Stimulated activated naive CD8-positive, alpha-beta T cell treated with anti-CD3 and anti-CD28 coated beads, Interleukin-15, Interleukin-2, amounts not matched to agents 100 ng/mL and 50 ng/mL, for 24 hours (primary cell): ENCODE data around the gene SH3PXD2A.
"Not testable (repeated sequence)": the region's sequence is repeated elsewhere in the genome, so short reads cannot be mapped to it uniquely, and the experiment has no call there.

Experiments used
- H3K27ac Mint-ChIP-seq: one replicate; pipeline ENCODE4 v1.8.0; 2021; ENCODE audit warnings: mild to moderate bottlenecking, mixed read lengths
- H3K27me3 Mint-ChIP-seq: one replicate; pipeline ENCODE4 v1.8.0; 2021; ENCODE audit warnings: mixed read lengths
- H3K36me3 Mint-ChIP-seq: one replicate; pipeline ENCODE4 v1.8.0; 2021; ENCODE audit warnings: low read depth, mixed read lengths
- H3K4me1 Mint-ChIP-seq: one replicate; pipeline ENCODE4 v1.8.0; 2021; ENCODE audit warnings: low read depth, mixed read lengths
- H3K4me3 Mint-ChIP-seq: one replicate; pipeline ENCODE4 v1.8.0; 2021; ENCODE audit warnings: mild to moderate bottlenecking, mixed read lengths
- H3K9me3 Mint-ChIP-seq: one replicate; pipeline ENCODE4 v1.8.0; 2021; ENCODE audit warnings: mixed read lengths

Gene SH3PXD2A

DNA sequence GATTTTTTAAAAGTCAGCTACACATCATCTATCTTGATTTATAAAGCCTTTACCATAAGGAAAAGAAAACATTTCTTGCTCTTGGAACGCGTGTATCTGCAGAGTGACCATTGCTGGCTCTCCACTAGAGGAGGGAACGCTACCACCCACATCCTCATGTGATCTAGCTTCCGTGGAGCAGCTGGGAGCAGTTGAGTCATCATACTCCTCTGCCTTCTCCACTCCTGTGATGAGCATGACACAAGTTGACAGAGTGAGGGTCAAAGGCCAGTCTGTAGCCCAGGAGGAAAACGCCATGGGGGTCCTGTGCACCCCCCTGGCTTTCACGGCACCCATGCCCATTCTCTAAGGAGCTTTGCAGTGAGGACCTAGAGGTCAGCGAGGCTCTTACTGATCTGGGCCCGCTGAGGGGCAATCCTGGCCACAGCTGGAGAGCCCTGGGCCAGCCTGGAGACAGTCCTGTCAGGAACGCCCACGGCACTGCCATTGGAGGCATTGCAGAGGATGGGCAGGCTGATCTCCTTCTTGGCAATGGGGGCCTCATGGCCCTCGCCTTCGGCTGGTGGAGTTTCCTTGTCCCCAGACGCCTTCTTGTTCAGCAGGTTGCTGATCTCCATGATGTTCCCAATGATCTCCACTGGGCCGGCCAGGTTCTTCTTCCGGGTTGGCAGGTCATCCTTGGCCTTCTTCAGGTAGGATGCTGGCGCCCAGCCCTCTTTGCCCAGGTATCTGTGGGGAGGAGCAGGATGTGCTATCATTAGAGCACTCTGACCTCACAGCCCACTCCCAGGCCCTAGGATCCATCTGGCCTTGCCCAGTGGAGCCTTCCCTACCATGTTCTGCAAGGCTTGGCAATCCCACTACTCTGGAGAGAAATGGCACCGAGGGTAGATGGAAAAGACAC, 242.7 kb downstream of the SH3PXD2A start:
- H3K4me3 Mint-ChIP-seq: no peak overlapping the region
- H3K27me3 Mint-ChIP-seq: no peaks in the 10 kb centered on the region
- H3K36me3 Mint-ChIP-seq: no peaks in the 10 kb centered on the region
- H3K4me1 Mint-ChIP-seq: no peaks in the 10 kb centered on the region
- no peaks in the 10 kb centered on the region for H3K9me3 Mint-ChIP-seq
- no peak overlapping the region for H3K27ac Mint-ChIP-seq

DNA sequence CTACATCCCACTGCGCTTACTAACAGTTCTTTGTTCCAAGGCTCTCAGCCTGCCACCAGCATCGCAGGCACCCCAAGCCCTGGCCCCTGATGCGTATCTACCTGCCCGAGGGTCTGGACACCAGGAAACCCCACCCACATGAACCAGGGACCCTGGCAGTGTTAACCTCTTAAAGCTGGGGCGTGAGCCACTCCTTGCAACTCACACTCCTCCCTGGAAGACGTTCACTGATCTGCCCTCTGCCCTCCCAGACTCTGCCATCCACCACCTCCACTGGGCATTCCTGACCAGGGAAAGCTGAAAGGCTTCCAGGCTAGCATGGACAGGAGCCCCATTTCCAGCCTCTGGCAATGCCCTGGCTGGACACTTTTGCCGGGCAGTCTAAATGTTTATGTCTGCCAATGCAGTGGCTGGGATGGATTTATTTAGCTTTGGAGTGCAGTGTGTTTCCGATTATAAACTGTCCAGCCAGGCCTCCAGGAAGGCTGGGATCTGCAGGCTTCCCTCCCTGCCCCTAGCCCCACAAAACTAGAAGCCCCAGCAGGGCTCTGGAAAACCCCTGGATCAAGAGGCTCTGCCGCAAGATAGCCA, 244.4 kb downstream of the SH3PXD2A start:
- no peaks in the 10 kb centered on the region for H3K9me3 Mint-ChIP-seq

DNA sequence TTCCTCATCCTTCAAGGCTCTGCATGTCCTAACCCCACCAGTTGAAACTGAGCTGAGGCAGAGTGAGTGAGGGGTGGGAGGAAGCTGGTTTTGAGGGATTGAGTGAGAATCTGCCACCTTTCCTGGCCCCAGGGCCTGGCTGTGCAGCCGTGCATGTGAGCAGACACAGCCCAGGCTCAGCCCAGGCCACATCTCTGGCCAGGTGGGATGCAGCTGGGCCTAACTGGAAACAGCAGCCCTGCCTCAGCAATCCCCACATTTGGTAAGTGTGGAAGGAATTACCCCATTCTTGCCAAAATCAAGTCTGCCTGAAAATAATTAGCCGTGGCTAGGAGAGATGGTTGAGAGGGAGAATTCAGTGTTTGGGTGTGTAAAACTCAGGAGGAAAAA, 245.3 kb downstream of the SH3PXD2A start:
- H3K27ac Mint-ChIP-seq: no peak overlapping the region
- no peaks in the 10 kb centered on the region for H3K27me3 Mint-ChIP-seq
- no peaks in the 10 kb centered on the region for H3K9me3 Mint-ChIP-seq
- H3K36me3 Mint-ChIP-seq: no peaks in the 10 kb centered on the region
- no peak overlapping the region for H3K4me3 Mint-ChIP-seq
- H3K4me1 Mint-ChIP-seq: no peaks in the 10 kb centered on the region

More for the DNA sequence above, 244.4 kb downstream of the SH3PXD2A start:
- no peaks in the 10 kb centered on the region for H3K27me3 Mint-ChIP-seq
- H3K4me3 Mint-ChIP-seq: no peak overlapping the region
- no peaks in the 10 kb centered on the region for H3K36me3 Mint-ChIP-seq
- no peaks in the 10 kb centered on the region for H3K4me1 Mint-ChIP-seq
- H3K27ac Mint-ChIP-seq: no peak overlapping the region

DNA sequence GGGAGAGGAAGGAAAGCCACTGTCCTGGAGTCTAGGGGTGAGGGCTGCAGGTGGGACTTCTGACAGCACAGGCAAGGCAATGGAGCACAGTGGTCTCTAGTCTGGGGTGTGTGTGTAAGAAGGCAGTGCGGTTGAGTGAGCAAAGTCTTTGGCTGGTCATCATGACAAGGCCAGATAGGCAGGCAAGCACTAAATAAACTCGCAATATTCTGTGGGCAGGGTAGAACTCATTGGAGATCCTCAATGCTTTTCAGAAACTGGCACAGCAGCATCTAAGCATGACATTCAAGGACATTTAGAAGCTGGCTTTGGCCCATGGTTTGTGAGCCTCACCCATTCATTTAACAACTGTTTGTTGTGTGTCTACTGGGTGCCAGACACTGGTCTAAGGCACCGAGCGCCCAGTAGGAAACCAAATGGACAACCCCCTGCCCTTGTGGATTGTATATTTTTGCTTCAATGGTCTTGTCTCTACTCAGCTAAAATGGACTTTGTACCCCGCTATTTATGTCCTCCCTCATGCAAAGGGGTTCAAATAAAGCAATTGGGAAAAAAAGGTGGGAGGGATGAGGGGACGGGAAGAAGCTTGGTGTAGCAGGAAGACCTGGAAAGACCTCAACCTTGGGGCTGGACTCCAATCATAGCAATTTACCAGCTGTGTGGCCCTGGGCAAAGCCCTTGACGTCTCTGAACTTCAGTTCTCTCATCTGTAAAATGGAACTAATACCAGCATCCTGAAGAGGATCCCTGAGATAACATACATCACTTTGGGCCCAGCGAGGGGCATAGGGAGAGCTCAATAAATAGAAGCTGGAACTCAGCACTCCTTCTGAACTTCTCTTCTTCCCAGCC, 245.9 kb downstream of the SH3PXD2A start:
- Mint-ChIP-seq H3K4me3 (no peak overlapping the region), H3K27ac (no peak overlapping the region), H3K4me1 (no peaks in the 10 kb centered on the region), H3K9me3 (no peaks in the 10 kb centered on the region), H3K36me3 (no peaks in the 10 kb centered on the region), H3K27me3 (no peaks in the 10 kb centered on the region)

DNA sequence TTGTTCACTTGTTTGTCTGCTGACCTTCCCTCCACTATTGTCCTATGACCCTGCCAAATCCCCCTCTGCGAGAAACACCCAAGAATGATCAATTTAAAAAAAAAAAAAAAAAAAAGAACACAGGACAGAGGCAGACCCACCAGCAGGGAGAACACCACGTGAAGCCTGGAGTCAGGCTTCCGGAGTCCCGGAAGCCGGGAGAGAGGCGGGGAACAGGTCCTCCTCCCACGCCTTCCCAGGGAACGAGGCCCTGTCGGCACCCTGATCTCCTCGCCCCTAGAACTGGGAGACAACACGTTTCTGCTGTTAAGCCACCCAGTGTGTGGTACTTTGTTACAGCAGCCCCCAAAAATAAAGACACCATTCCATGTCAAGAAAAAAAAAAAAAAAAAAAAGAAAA, 247.3 kb downstream of the SH3PXD2A start:
- H3K4me3 Mint-ChIP-seq, H3K36me3 Mint-ChIP-seq, H3K9me3 Mint-ChIP-seq, H3K27ac Mint-ChIP-seq, H3K27me3 Mint-ChIP-seq, H3K4me1 Mint-ChIP-seq: not testable (repeated sequence)

DNA sequence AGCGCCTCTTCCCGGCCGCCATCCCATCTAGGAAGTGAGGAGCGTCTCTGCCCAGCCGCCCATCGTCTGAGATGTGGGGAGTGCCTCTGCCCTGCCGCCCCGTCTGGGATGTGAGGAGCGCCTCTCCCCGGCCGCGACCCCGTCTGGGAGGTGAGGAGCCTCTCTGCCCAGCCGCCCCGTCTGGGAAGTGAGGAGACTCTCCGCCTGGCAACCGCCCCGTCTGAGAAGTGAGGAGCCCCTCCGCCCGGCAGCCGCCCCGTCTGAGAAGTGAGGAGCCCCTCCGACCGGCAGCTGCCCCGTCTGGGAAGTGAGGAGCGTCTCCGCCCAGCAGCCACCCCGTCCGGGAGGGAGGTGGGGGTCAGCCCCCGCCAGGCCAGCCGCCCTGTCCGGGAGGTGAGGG, 248.3 kb downstream of the SH3PXD2A start:
- not testable (repeated sequence) for H3K27ac Mint-ChIP-seq, H3K27me3 Mint-ChIP-seq, H3K9me3 Mint-ChIP-seq, H3K4me3 Mint-ChIP-seq, H3K36me3 Mint-ChIP-seq, H3K4me1 Mint-ChIP-seq

DNA sequence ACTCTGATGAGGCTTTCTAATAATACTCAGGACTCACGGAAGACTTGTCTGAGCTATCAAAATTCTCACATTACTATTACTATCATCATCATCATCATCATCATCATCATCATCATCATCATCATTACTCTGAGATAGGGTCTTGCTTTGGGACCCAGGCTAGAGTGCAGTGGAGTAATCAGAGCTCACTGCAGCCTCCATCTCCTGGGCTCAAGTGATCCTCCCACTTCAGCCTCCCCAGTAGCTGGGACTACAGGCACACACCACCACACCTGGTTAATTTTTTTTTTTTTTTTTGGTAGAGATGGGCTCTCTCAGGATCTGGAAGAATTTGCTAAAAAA, 249.3 kb downstream of the SH3PXD2A start:
- not testable (repeated sequence) for H3K9me3 Mint-ChIP-seq, H3K4me3 Mint-ChIP-seq, H3K36me3 Mint-ChIP-seq, H3K4me1 Mint-ChIP-seq, H3K27me3 Mint-ChIP-seq, H3K27ac Mint-ChIP-seq

DNA sequence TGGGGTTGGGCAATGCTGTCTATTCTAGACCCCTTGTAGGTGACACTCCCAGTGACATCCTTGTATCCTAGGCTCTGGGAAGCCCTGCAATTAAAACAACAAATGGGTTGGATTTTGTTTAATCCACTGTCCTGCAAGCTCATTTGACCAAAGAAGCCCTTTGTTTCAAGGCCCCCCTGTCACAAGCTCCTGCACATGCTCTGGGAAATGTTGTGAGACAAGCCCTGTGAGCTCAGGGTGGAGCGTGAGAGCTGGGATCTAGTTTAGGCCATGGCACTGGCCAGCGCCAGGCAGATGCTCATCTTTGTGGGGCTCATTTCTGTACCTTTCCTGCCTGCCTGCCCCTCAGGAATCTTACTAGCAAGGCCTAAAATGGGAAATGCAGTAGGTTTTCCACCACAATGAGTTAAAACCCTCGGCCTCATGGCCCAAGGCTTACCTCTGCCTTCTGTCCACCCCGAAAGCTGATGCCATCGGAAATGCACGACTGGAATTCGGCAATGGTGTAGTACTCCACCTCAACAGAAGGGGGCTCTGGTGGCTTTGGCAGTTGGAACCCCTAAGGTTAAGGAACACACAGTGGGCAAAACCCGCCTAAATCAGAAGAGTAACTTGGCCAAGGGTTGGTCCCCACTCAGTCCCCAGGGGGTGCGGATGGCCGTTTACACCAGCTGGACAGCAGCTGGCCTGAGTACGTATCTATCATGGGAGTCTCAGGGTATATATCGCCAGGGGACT, 249.8 kb downstream of the SH3PXD2A start:
- H3K27ac Mint-ChIP-seq: no peak overlapping the region
- H3K36me3 Mint-ChIP-seq: no peaks in the 10 kb centered on the region
- no peaks in the 10 kb centered on the region for H3K9me3 Mint-ChIP-seq
- H3K27me3 Mint-ChIP-seq: no peaks in the 10 kb centered on the region
- H3K4me1 Mint-ChIP-seq: no peaks in the 10 kb centered on the region
- H3K4me3 Mint-ChIP-seq: no peak overlapping the region

DNA sequence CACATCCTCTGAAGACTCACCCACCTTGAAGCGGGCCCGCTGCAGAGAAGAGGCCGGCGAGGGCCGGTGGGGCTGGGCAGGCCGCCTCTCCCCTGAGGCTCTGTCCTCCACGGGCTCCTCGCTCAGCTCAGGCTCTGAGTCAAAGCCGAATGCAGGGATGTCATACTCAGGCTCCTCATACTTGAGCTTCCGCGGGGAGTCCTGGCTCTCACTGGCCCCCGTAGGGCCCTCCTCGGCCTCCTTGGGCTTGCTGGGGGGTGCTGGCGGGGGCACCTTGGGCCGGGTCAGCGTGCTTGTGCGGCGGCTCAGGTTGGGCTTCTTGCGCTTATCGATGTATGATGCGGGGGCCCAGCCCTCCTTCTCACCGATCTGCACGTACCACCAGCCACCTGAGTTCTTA, 252.0 kb downstream of the SH3PXD2A start:
- Mint-ChIP-seq H3K27ac (no peak overlapping the region), H3K4me3 (no peak overlapping the region), H3K4me1 (no peaks in the 10 kb centered on the region), H3K36me3 (no peaks in the 10 kb centered on the region), H3K9me3 (no peaks in the 10 kb centered on the region), H3K27me3 (no peaks in the 10 kb centered on the region)

DNA sequence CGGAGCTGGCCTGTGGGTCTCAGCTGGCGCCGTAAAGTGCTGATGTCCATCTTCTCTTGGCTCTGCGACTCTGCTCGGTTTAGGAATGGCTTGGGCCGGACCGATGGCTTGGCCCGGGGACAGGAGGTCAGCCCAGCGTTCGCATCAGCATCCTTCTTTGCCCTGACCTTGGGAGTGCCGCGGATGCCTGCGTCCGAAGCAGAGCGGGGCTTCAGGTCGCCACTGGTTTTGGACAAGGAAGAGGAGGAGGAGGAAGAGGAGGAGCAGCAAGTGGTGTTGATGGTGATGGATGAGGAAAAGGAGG, 252.6 kb downstream of the SH3PXD2A start:
- H3K27ac Mint-ChIP-seq: no peak overlapping the region
- no peaks in the 10 kb centered on the region for H3K36me3 Mint-ChIP-seq
- H3K27me3 Mint-ChIP-seq: no peaks in the 10 kb centered on the region
- no peaks in the 10 kb centered on the region for H3K4me1 Mint-ChIP-seq
- H3K4me3 Mint-ChIP-seq: no peak overlapping the region
- H3K9me3 Mint-ChIP-seq: no peaks in the 10 kb centered on the region

DNA sequence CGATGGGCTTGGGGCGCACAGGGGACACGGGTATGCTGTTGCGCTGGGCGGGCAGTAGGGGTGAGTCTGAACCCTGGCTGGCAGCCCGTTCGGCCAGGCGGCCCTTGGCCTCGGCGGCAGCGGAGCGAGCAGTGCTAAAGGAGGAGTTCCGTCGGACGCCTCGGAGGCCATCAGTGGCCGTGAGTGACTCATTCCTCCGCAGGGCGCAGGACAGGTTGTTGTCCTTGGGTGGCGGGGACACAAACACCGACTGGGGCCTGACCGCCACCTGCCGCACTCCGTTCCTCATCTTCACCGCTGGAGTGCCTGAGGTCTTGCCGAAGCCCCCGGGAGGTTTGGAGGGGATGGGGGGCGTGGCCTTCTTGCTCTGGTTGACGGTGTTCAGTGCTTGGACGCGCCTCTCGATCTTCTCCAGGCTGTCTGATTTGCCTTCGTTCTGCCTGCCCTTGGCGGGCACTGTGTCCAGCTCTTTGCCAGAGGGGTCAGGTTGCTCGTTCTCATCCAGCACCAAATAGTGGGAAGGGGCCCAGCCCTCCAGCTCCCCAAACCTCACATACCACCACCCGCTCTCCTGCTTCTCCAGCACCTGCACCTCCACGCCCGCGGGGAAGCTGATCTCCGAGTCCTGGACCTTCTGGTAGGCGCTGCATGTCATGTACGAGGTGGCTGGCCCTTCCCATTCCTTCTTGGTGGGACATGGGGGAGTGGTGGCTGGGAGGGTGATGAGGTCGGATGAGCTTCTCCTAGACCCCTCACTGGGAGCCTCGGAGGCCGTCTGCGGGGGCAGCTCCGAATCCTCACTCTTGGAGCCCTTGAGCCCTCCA, 253.1 kb downstream of the SH3PXD2A start:
- no peaks in the 10 kb centered on the region for H3K27me3 Mint-ChIP-seq
- H3K36me3 Mint-ChIP-seq: no peaks in the 10 kb centered on the region
- no peak overlapping the region for H3K27ac Mint-ChIP-seq
- no peak overlapping the region for H3K4me3 Mint-ChIP-seq
- H3K4me1 Mint-ChIP-seq: no peaks in the 10 kb centered on the region
- no peaks in the 10 kb centered on the region for H3K9me3 Mint-ChIP-seq

DNA sequence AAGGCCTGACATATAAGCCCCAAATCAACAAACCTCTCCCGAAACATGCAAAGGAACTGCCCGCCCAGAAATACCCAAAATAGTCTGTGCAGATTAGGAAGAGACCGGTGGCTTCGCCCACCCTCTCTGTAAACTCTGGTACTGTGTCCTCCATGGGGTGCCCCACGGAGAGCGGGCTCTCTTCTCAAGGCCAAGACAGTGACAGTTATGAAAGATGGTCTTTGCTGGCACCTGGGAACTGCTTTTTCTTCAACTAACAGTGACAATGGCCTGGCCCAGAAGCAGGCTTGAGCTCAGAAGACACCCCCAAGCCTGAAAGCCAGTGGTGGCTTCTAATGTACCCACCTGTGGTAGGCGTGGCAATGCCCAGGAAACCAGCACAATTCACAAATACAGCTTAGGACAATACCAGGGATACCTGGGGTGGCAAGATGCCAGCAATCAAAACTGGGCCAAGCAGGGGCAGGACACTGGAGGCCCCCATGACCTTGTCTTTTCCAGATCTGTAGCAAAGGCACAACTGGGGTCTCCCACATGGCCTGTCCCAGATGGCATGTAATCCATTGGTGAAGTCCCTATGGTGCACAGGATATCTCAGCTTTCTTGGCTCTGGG, 254.3 kb downstream of the SH3PXD2A start:
- Mint-ChIP-seq H3K36me3 (no peaks in the 10 kb centered on the region), H3K4me1 (no peaks in the 10 kb centered on the region), H3K9me3 (no peaks in the 10 kb centered on the region), H3K4me3 (no peak overlapping the region), H3K27me3 (no peaks in the 10 kb centered on the region), H3K27ac (no peak overlapping the region)

DNA sequence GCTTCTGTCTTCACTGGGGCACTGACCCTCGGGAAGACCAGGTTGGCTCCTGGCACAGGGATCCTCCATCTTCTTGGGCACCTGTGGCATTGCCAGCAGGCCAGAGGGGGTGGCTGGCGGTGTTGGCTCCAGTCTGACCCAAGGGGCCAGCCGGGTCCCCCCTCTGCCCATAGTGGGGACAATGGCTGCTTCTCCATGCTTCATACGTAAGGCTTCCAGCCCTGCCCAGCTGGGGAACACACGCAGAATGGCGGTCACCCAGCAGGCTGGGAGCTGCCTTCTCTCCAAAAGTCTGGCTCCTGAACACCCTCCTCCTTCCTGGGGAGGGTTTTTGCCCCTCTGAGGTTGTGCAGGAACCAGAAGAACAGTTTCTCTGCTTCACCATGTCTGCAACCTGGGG, 255.1 kb downstream of the SH3PXD2A start:
- Mint-ChIP-seq H3K36me3 (no peaks in the 10 kb centered on the region), H3K4me1 (no peaks in the 10 kb centered on the region), H3K4me3 (no peak overlapping the region), H3K27me3 (no peaks in the 10 kb centered on the region), H3K9me3 (no peaks in the 10 kb centered on the region), H3K27ac (no peak overlapping the region)

DNA sequence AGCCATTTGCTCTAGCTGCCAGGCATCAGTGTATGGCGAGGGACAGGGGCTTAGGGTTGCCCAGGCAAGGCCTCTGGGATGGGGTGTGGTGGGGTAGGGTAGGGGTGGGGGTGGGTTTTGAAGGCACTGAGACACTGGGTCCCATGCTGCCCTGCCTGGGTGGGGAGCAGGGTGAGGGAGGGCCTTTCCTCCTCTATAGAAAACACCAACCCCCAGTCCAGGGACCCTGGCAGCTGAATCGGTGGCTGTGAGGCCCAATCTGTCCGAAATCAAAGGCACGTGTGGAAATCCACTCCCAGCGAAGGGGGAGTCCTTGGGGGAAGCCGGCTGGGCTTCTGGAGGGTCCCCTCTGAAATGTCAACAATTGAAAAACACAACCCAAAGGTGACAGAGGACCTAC, 255.5 kb downstream of the SH3PXD2A start:
- Mint-ChIP-seq H3K4me1 (no peaks in the 10 kb centered on the region), H3K4me3 (no peak overlapping the region), H3K27ac (no peak overlapping the region), H3K36me3 (no peaks in the 10 kb centered on the region), H3K9me3 (no peaks in the 10 kb centered on the region), H3K27me3 (no peaks in the 10 kb centered on the region)
